Endodermal cell (in vitro differentiated cells): ENCODE data around the gene CLGN. TPM values are rescaled to one million over a fixed set of nuclear protein-coding genes. Genes with fewer than 3 reads are reported as not detected.

Experiments
- DNase-seq: peaks from one replicate; pipeline ENCODE4 v3.0.0-alpha.2; 2017
- H3K27ac ChIP-seq: 2 replicates; pipeline ENCODE4 v1.5.1; 2013; ENCODE audit warnings: mild to moderate bottlenecking, low read depth, low read length, moderate library complexity
- H3K27me3 ChIP-seq: 2 replicates; pipeline ENCODE4 v1.6.1; 2013; ENCODE audit warnings: mild to moderate bottlenecking, low read length, moderate library complexity; ENCODE audit not compliant: insufficient read depth, control insufficient read depth, poor library complexity, severe bottlenecking
- H3K36me3 ChIP-seq: 2 replicates; pipeline ENCODE4 v1.7.0; 2013; ENCODE audit warnings: mild to moderate bottlenecking, low read length, moderate library complexity; ENCODE audit not compliant: control insufficient read depth, insufficient read depth
- H3K4me1 ChIP-seq: one replicate; pipeline ENCODE4 v1.7.0; 2013; ENCODE audit warnings: low read length; ENCODE audit not compliant: control insufficient read depth, insufficient read depth
- H3K4me3 ChIP-seq: 2 replicates; pipeline ENCODE4 v1.5.1; 2013; ENCODE audit warnings: mild to moderate bottlenecking, low read length, moderate library complexity
- H3K9ac ChIP-seq: 2 replicates; pipeline ENCODE4 v1.6.1; 2013; ENCODE audit warnings: mild to moderate bottlenecking, low read length, moderate library complexity; ENCODE audit not compliant: poor library complexity, severe bottlenecking; ENCODE audit errors: extremely low read depth
- H3K9me3 ChIP-seq: 2 replicates; pipeline ENCODE4 v1.6.1; 2013; ENCODE audit warnings: mild to moderate bottlenecking, low read length, moderate library complexity; ENCODE audit not compliant: control insufficient read depth
- H3K27ac Mint-ChIP-seq: 2 replicates; pipeline ENCODE4 v1.8.0; 2020; ENCODE audit warnings: mixed read lengths
- H3K27me3 Mint-ChIP-seq: 2 replicates; pipeline ENCODE4 v1.8.0; 2021; ENCODE audit warnings: mild to moderate bottlenecking, mixed read lengths; ENCODE audit not compliant: insufficient read depth
- H3K36me3 Mint-ChIP-seq: 2 replicates; pipeline ENCODE4 v1.8.0; 2020; ENCODE audit warnings: low read depth, mixed read lengths
- H3K4me1 Mint-ChIP-seq: 2 replicates; pipeline ENCODE4 v1.8.0; 2020; ENCODE audit warnings: mixed read lengths
- H3K4me3 Mint-ChIP-seq: 2 replicates; pipeline ENCODE4 v1.8.0; 2020; ENCODE audit warnings: mild to moderate bottlenecking, moderate library complexity, mixed read lengths
- H3K9me3 Mint-ChIP-seq: 2 replicates; pipeline ENCODE4 v1.8.0; 2020; ENCODE audit warnings: mild to moderate bottlenecking, mixed read lengths
- WGBS, 2 experiments: methylation state at CpG; one replicate each; pipeline versions ENCODE4 v1.1.5 to v1.1.7; 2013; ENCODE audit warnings: missing lambda C conversion rate in 2 of 2, mixed read lengths in 1 of 2; ENCODE audit not compliant: insufficient coverage in 1 of 2, insufficient read length in 1 of 2; 5-methylcytosine and 5-hydroxymethylcytosine counted together
- total RNA-seq, 2 donors: library from RNA; stranded (reverse); fragmentation: NEBNext Ultra II Directional in 1 of 2; extraction: Animal tissue kit (Norgen Biotek cat#: 25700) in 1 of 2; gene quantifications; 2 replicates in 1 of 2; 3 replicates in 1 of 2; pipeline ENCODE4 v1.2.1, GENCODE V29; 2021
- TF ChIP-seq, protein P1 (sequence below): fragments of 200-600 bp; sonication (generic); conservative IDR thresholded peaks from 2 replicates; pipeline ENCODE4 v1.5.0; 2021; ENCODE audit warnings: antibody characterized with exemption, mild to moderate bottlenecking

The CLGN gene
- total RNA-seq, 2 donors from 2014 or later = 3.8 to 4.6 TPM

DNA sequence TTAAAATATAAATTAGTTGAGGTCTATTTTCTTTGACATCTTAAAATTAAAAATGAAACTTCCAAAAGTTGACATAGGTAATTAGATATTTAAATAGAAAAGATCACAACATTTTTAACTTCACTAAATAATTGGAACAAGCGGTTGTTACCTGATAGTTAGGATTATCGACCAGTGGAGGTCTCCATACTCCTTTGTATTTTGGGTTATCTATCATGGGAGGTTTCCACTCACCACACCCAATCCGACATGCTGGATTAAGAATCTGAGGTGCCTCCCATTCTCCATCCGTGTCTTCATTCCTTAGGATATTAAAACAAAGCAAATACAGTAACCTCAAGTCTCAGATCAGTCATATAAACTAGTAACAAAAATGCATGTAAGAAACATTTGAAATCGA is 31.8 kb downstream of the CLGN start:
- Mint-ChIP-seq H3K27ac (no peak overlapping the region), H3K4me1 (no peaks in the 10 kb centered on the region), H3K4me3 (no peak overlapping the region), H3K36me3 (no peaks in the 10 kb centered on the region), H3K27me3 (no peaks in the 10 kb centered on the region), H3K9me3 (no peaks in the 10 kb centered on the region)
- 85 to 94% methylated on average over 4 to 5 of the region's 5 CpGs for WGBS, 2 experiments
- TF ChIP-seq, protein P1, sequence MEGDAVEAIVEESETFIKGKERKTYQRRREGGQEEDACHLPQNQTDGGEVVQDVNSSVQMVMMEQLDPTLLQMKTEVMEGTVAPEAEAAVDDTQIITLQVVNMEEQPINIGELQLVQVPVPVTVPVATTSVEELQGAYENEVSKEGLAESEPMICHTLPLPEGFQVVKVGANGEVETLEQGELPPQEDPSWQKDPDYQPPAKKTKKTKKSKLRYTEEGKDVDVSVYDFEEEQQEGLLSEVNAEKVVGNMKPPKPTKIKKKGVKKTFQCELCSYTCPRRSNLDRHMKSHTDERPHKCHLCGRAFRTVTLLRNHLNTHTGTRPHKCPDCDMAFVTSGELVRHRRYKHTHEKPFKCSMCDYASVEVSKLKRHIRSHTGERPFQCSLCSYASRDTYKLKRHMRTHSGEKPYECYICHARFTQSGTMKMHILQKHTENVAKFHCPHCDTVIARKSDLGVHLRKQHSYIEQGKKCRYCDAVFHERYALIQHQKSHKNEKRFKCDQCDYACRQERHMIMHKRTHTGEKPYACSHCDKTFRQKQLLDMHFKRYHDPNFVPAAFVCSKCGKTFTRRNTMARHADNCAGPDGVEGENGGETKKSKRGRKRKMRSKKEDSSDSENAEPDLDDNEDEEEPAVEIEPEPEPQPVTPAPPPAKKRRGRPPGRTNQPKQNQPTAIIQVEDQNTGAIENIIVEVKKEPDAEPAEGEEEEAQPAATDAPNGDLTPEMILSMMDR = peak; percentile 44
- no peaks in the 10 kb centered on the region for H3K27me3 ChIP-seq
- no peaks in the 10 kb centered on the region for H3K36me3 ChIP-seq
- DNase-seq = no peak
- H3K9me3 ChIP-seq = no peaks in the 10 kb centered on the region
- H3K4me3 ChIP-seq = no peak overlapping the region
- H3K9ac ChIP-seq = no peak overlapping the region
- no peak overlapping the region for H3K27ac ChIP-seq
- peaks cover 5% of the 10 kb centered on the region for H3K4me1 ChIP-seq

DNA sequence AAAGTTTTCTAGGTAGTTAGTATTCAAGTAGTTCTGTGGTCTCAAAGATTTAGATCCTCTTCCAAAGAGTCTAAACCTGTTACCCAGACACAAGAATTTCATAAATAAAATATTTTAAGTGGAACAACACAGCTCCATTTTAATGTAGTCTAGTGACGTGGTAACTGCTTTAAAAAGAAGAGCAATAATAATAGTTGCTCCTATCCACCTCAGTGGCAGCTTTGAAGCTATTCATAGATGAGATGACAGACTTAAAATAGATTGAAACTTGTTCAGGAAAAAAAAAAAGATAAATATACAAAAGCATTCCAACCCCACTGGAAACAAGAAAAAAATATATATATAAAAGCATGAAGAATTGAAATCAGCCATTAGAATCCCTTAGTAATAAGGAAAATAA is 39.4 kb downstream of the CLGN start:
- H3K27me3 ChIP-seq = no peaks in the 10 kb centered on the region
- H3K27ac Mint-ChIP-seq = no peak overlapping the region
- H3K4me1 ChIP-seq = no peaks in the 10 kb centered on the region
- TF ChIP-seq, protein P1 = no peak
- no peaks in the 10 kb centered on the region for H3K27me3 Mint-ChIP-seq
- H3K4me3 ChIP-seq = no peak overlapping the region
- no peak overlapping the region for H3K9ac ChIP-seq
- peaks cover 6% of the 10 kb centered on the region for H3K4me1 Mint-ChIP-seq
- H3K9me3 Mint-ChIP-seq = no peaks in the 10 kb centered on the region
- DNase-seq = no peak
- no peaks in the 10 kb centered on the region for H3K36me3 Mint-ChIP-seq
- H3K4me3 Mint-ChIP-seq = no peak overlapping the region
- H3K36me3 ChIP-seq = peaks cover 2% of the 10 kb centered on the region
- H3K27ac ChIP-seq = no peak overlapping the region
- no peaks in the 10 kb centered on the region for H3K9me3 ChIP-seq
- WGBS, 2 experiments = 88% methylated on average over 1 of the region's 1 CpG; no CpG with 5 or more reads in 1 of the 2 experiments

DNA sequence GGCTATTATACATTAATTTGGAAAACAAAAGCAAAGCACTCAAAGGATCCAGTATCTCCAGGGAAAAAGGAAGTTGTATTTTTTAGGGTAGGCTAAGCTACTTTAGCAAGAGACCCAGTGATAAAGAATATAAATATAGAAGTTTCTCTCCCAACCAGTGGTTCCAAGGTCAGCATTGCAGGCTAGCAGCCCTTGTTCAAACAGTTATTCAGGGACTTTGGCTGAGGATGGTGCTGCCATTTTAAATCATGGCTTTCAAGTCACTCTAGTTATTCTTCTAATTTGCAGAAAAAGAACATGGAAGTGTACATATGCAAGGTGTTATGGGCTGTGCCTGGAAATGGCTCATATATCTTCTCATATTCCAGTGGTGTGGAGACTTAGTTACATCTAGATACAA is 44.7 kb downstream of the CLGN start:
- H3K9ac ChIP-seq = no peak overlapping the region
- H3K27me3 Mint-ChIP-seq = no peaks in the 10 kb centered on the region
- TF ChIP-seq, protein P1 = no peak
- H3K4me3 ChIP-seq = no peak overlapping the region
- peaks cover 41% of the 10 kb centered on the region for H3K36me3 ChIP-seq
- H3K4me1 ChIP-seq = no peaks in the 10 kb centered on the region
- DNase-seq = no peak
- H3K4me3 Mint-ChIP-seq = no peak overlapping the region
- peaks cover 17% of the 10 kb centered on the region for H3K36me3 Mint-ChIP-seq
- H3K27me3 ChIP-seq = no peaks in the 10 kb centered on the region
- H3K27ac ChIP-seq = no peak overlapping the region
- H3K9me3 ChIP-seq = no peaks in the 10 kb centered on the region
- peaks cover 6% of the 10 kb centered on the region for H3K4me1 Mint-ChIP-seq
- no peak overlapping the region for H3K27ac Mint-ChIP-seq
- no peaks in the 10 kb centered on the region for H3K9me3 Mint-ChIP-seq
